IMR-90 (cell line): Measurements from ENCODE around the gene NAXE. TPM values are rescaled to one million over a fixed set of nuclear protein-coding genes. Genes with fewer than 3 reads are reported as not detected.

ENCODE experiments used
- ATAC-seq: fragments of 200-7000 bp; cut with Tn5 transposase; 2 replicates; pipeline ENCODE4 v1.9.1; 2020; ENCODE audit warnings: low read depth, mild to moderate bottlenecking, moderate library complexity
- BruUV-seq: library from RNA; stranded (reverse); fragments of 400-500 nt; replicated peaks from 2 replicates; lab custom pipeline; 2021; lab: Mats Ljungman, UMichigan
- CTCF ChIA-PET: fragments of 300-600 bp; formaldehyde crosslinking; extraction: SDS; loops from one replicate; lab custom pipeline; 2021; ENCODE audit warnings: antibody characterized with exemption; lab: Yijun Ruan, JAX
- POLR2A ChIA-PET: fragments of 300-600 bp; sonication (Branson Sonifier 250); formaldehyde crosslinking; loops from one replicate; lab custom pipeline; 2022; ENCODE audit warnings: antibody characterized with exemption; ENCODE audit not compliant: unreplicated experiment; lab: Charles Lee
- DNase-seq: peaks from one replicate; pipeline ENCODE4 v3.0.0; 2013
- H2AFZ ChIP-seq: replicated peaks from 2 replicates; pipeline ENCODE3; 2013; ENCODE audit warnings: low read length, mild to moderate bottlenecking; ENCODE audit not compliant: poor library complexity
- H2AK5ac ChIP-seq: 2 replicates; pipeline ENCODE4 v1.6.1; 2013; ENCODE audit warnings: low read depth, low read length, inconsistent platforms
- H2AK9ac ChIP-seq: replicated peaks from 2 replicates; pipeline ENCODE3; 2013; ENCODE audit warnings: mild to moderate bottlenecking, low read depth, low read length, moderate library complexity; ENCODE audit not compliant: poor library complexity
- H2BK120ac ChIP-seq: 2 replicates; pipeline ENCODE4 v1.6.1; 2013; ENCODE audit warnings: low read depth, low read length, inconsistent platforms
- H2BK15ac ChIP-seq: 3 replicates; pipeline ENCODE4 v1.6.1; 2013; ENCODE audit warnings: low read depth, low read length, inconsistent platforms
- H2BK20ac ChIP-seq: 2 replicates; pipeline ENCODE4 v1.6.1; 2013; ENCODE audit warnings: low read depth, mild to moderate bottlenecking, inconsistent platforms, low read length, moderate library complexity
- H2BK5ac ChIP-seq: 2 replicates; pipeline ENCODE4 v1.6.1; 2013; ENCODE audit warnings: mild to moderate bottlenecking, low read depth, low read length, inconsistent platforms; ENCODE audit not compliant: poor library complexity, severe bottlenecking
- H3K14ac ChIP-seq: replicated peaks from 2 replicates; pipeline ENCODE4 v1.6.1; 2013; ENCODE audit warnings: low read depth, low read length, inconsistent platforms
- H3K18ac ChIP-seq: 2 replicates; pipeline ENCODE4 v1.6.1; 2013; ENCODE audit warnings: low read depth, low read length, control low read depth
- H3K23ac ChIP-seq: 2 replicates; pipeline ENCODE4 v1.6.1; 2013; ENCODE audit warnings: low read depth, low read length, inconsistent platforms
- H3K27ac ChIP-seq: 2 replicates; pipeline ENCODE4 v1.5.1; 2013; ENCODE audit warnings: mild to moderate bottlenecking, control low read depth, low read length; ENCODE audit not compliant: insufficient read depth
- H3K27me3 ChIP-seq: 2 replicates; pipeline ENCODE4 v1.6.1; 2013; ENCODE audit warnings: low read length; ENCODE audit not compliant: control insufficient read depth, insufficient read depth
- H3K36me3 ChIP-seq: 2 replicates; pipeline ENCODE4 v1.6.1; 2013; ENCODE audit warnings: low read length, mixed read lengths; ENCODE audit not compliant: control insufficient read depth, insufficient read depth
- H3K4ac ChIP-seq: 2 replicates; pipeline ENCODE4 v1.6.1; 2013; ENCODE audit warnings: low read depth, low read length, inconsistent platforms
- H3K4me1 ChIP-seq: 2 replicates; pipeline ENCODE4 v1.6.1; 2013; ENCODE audit warnings: low read length, mixed read lengths; ENCODE audit not compliant: control insufficient read depth, insufficient read depth
- H3K4me2 ChIP-seq: 2 replicates; pipeline ENCODE4 v1.6.1; 2013; ENCODE audit warnings: low read depth, mild to moderate bottlenecking, control low read depth, low read length, moderate library complexity
- H3K4me3 ChIP-seq: 2 replicates; pipeline ENCODE4 v1.5.1; 2013; ENCODE audit warnings: low read depth, mild to moderate bottlenecking, control low read depth, low read length, moderate library complexity; ENCODE audit not compliant: insufficient read depth
- H3K56ac ChIP-seq: 2 replicates; pipeline ENCODE4 v1.6.1; 2013; ENCODE audit warnings: low read length, inconsistent platforms; ENCODE audit not compliant: insufficient read depth; ENCODE audit errors: extremely low read depth
- H3K79me1 ChIP-seq, 2 experiments: 2 replicates each; pipeline ENCODE4 v1.6.1; 2013; ENCODE audit warnings: low read length in 2 of 2, inconsistent platforms in 1 of 2, low read depth in 1 of 2
- H3K9ac ChIP-seq: 2 replicates; pipeline ENCODE4 v1.6.1; 2013; ENCODE audit warnings: low read depth, low read length, control low read depth
- H3K9me1 ChIP-seq: 2 replicates; pipeline ENCODE4 v1.6.1; 2013; ENCODE audit warnings: low read length, inconsistent platforms; ENCODE audit not compliant: insufficient read depth
- H3K9me3 ChIP-seq: 2 replicates; pipeline ENCODE4 v1.6.1; 2013; ENCODE audit warnings: low read length; ENCODE audit not compliant: control insufficient read depth, insufficient read depth
- H4K20me1 ChIP-seq: 2 replicates; pipeline ENCODE4 v1.6.1; 2013; ENCODE audit warnings: low read length, inconsistent platforms; ENCODE audit not compliant: insufficient read depth
- H4K5ac ChIP-seq: 2 replicates; pipeline ENCODE4 v1.6.1; 2013; ENCODE audit warnings: mild to moderate bottlenecking, low read depth, low read length, control low read depth
- H4K8ac ChIP-seq, 2 experiments: 2 replicates each; pipeline ENCODE4 v1.6.1; 2013; ENCODE audit warnings: low read depth in 2 of 2, low read length in 2 of 2, control low read depth in 1 of 2, inconsistent platforms in 1 of 2
- H4K91ac ChIP-seq: 2 replicates; pipeline ENCODE4 v1.6.1; 2013; ENCODE audit warnings: low read depth, low read length, inconsistent platforms; ENCODE audit not compliant: insufficient read depth
- CEBPB ChIP-seq: IDR thresholded peaks from 2 replicates; pipeline ENCODE4 v1.6.1; 2012; ENCODE audit warnings: low read depth, low read length, improper control_type of control experiment
- CHD1 ChIP-seq: IDR thresholded peaks from 2 replicates; pipeline ENCODE4 v1.6.1; 2012; ENCODE audit warnings: low read depth, low read length, improper control_type of control experiment
- CTCF ChIP-seq: conservative IDR thresholded peaks from 2 replicates; pipeline ENCODE4 v1.5.1; 2012; ENCODE audit warnings: mild to moderate bottlenecking, low read depth, low read length, improper control_type of control experiment
- FOS ChIP-seq: fragments of 150-350 bp; IDR thresholded peaks from 2 replicates; pipeline ENCODE4 v1.6.1; 2016; ENCODE audit warnings: low read depth, low read length
- MAFK ChIP-seq: IDR thresholded peaks from 2 replicates; pipeline ENCODE4 v1.6.1; 2012; ENCODE audit warnings: low read depth, low read length, improper control_type of control experiment
- MAZ ChIP-seq: IDR thresholded peaks from 2 replicates; pipeline ENCODE4 v1.6.1; 2012; ENCODE audit warnings: low read depth, mild to moderate bottlenecking, low read length, improper control_type of control experiment, moderate library complexity, borderline replicate concordance
- RCOR1 ChIP-seq: IDR thresholded peaks from 2 replicates; pipeline ENCODE4 v1.6.1; 2012; ENCODE audit warnings: mild to moderate bottlenecking, low read length, improper control_type of control experiment; ENCODE audit not compliant: insufficient replicate concordance
- RFX5 ChIP-seq: IDR thresholded peaks from 2 replicates; pipeline ENCODE4 v1.8.0; 2012; ENCODE audit warnings: low read depth, mild to moderate bottlenecking, low read length, moderate library complexity
- SMC3 ChIP-seq: fragments of 150-350 bp; IDR thresholded peaks from 2 replicates; pipeline ENCODE4 v1.6.1; 2016; ENCODE audit warnings: low read depth, mild to moderate bottlenecking, antibody characterized with exemption, low read length, moderate library complexity
- WGBS, 2 experiments: methylation state at CpG; one replicate each; pipeline versions ENCODE4 v1.1.5 to v1.1.7; 2013; ENCODE audit warnings: missing lambda C conversion rate in 2 of 2; ENCODE audit not compliant: insufficient read length in 1 of 2; ENCODE audit errors: extremely low coverage in 2 of 2; 5-methylcytosine and 5-hydroxymethylcytosine counted together
- dilution Hi-C: fragments of 300-500 bp; cut with HindIII; formaldehyde crosslinking; loops from one replicate; pipeline ENCODE4 v1.14.3; 2018; ENCODE audit warnings: low sequenced_read_pairs; ENCODE audit not compliant: unreplicated experiment
- in situ Hi-C: fragments of 300-500 bp; cut with MboI; formaldehyde crosslinking; loops from 3 replicates; pipeline ENCODE4 v1.14.3; 2019; ENCODE audit warnings: low sequenced_read_pairs, inconsistent platforms, mixed read lengths
- intact Hi-C: fragments of 100-400 bp; cut with micrococcal nuclease; formaldehyde crosslinking; loops from 2 replicates; pipeline ENCODE4 v1.10.0; 2022
- polyA plus RNA-seq, 3 experiments: library from polyadenylated mRNA; depleted of rRNA; stranded (reverse); fragments of >200 nt; gene quantifications; 2 replicates each; pipeline ENCODE4 v1.2.3, GENCODE V29; 2012; ENCODE audit warnings: low replicate concordance in 1 of 3
- total RNA-seq: library from RNA; depleted of rRNA; stranded (reverse); fragments of >200 nt; gene quantifications from 2 replicates; pipeline ENCODE4 v1.2.3, GENCODE V29; 2012
- TF ChIP-seq, protein P1 (sequence below): fragments of 150-350 bp; IDR thresholded peaks from 2 replicates; pipeline ENCODE4 v1.6.1; 2017; ENCODE audit warnings: mild to moderate bottlenecking, antibody characterized with exemption, low read length, low read depth
- TF ChIP-seq, protein P2 (sequence below): fragments of 150-350 bp; IDR thresholded peaks from 2 replicates; pipeline ENCODE4 v1.6.1; 2016; ENCODE audit warnings: low read depth, mild to moderate bottlenecking, low read length, moderate library complexity, borderline replicate concordance

NAXE gene
- total and polyA plus RNA-seq, 2 of the 4 experiments (the other 2 are of a cell fraction) = 61.0 to 74.2 TPM

- ATAC-seq (no peak), DNase-seq (no peak)
- Histone ChIP-seq H3K14ac (no peak overlapping the region), H3K27ac (no peak overlapping the region), H2AK5ac (no peak overlapping the region), H3K9me3 (no peaks in the 10 kb centered on the region), H2BK15ac (no peak overlapping the region), H4K91ac (no peak overlapping the region), H2BK120ac (no peak overlapping the region), H3K27me3 (peaks cover 56% of the 10 kb centered on the region), H2BK20ac (no peak overlapping the region), H3K9me1 (no peaks in the 10 kb centered on the region), H4K8ac (no peak overlapping the region), H2AK9ac (no peak overlapping the region), H3K4ac (no peak overlapping the region), H3K36me3 (no peaks in the 10 kb centered on the region), H4K5ac (no peak overlapping the region), H3K4me2 (no peak overlapping the region), H2AFZ (no peak overlapping the region), H3K4me1 (peaks cover 4% of the 10 kb centered on the region), H3K18ac (no peak overlapping the region), H3K23ac (no peak overlapping the region), H3K4me3 (no peak overlapping the region), H3K9ac (no peak overlapping the region), H2BK5ac (no peak overlapping the region), H3K56ac (no peak overlapping the region), H4K20me1 (peaks cover 7% of the 10 kb centered on the region), H3K79me1 (no peaks in the 10 kb centered on the region)
- WGBS, 2 experiments = no CpG with 5 or more reads among the region's 4 CpGs
- TF ChIP-seq MAZ = no peak
- no peak for TF ChIP-seq CHD1
- no peak for TF ChIP-seq CTCF
- TF ChIP-seq, protein P1, sequence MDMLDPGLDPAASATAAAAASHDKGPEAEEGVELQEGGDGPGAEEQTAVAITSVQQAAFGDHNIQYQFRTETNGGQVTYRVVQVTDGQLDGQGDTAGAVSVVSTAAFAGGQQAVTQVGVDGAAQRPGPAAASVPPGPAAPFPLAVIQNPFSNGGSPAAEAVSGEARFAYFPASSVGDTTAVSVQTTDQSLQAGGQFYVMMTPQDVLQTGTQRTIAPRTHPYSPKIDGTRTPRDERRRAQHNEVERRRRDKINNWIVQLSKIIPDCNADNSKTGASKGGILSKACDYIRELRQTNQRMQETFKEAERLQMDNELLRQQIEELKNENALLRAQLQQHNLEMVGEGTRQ = no peak
- TF ChIP-seq CEBPB = no peak
- TF ChIP-seq FOS = no peak
- TF ChIP-seq SMC3 = no peak
- no peak for TF ChIP-seq MAFK
- no peak for TF ChIP-seq RCOR1
- no peak for TF ChIP-seq RFX5
- TF ChIP-seq, protein P2, sequence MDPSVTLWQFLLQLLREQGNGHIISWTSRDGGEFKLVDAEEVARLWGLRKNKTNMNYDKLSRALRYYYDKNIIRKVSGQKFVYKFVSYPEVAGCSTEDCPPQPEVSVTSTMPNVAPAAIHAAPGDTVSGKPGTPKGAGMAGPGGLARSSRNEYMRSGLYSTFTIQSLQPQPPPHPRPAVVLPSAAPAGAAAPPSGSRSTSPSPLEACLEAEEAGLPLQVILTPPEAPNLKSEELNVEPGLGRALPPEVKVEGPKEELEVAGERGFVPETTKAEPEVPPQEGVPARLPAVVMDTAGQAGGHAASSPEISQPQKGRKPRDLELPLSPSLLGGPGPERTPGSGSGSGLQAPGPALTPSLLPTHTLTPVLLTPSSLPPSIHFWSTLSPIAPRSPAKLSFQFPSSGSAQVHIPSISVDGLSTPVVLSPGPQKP = no peak
- ChIA-PET POLR2A (no interaction called here), CTCF (interaction anchor here (1.0 to 1.9 kb wide), 3 partner anchors 17 to 174 kb away, joined by 3 to 14 read pairs (median 3); no protein-coding TSS in a partner anchor)
- intact Hi-C loops = loop anchor here (1.0 kb wide), 1 partner anchor 52 kb away; no protein-coding TSS in a partner anchor
- BruUV-seq = no TSS peak
- in situ Hi-C loops = no loop called here
- dilution Hi-C loops = no loop called here
Observed at GRCh38 chr1:156626079-156626438, 34.5 kb downstream of the NAXE start.
